Measurements from ENCODE around the gene LARP4B. TPM values are rescaled to one million over a fixed set of nuclear protein-coding genes. Genes with fewer than 3 reads are reported as not detected.

LARP4B gene
- total and polyA plus RNA-seq, 2 donors (not counting 1 experiment from before 2014, with no cell fraction given), result 35.6 to 129 TPM

- Mint-ChIP-seq H3K9me3 (ENCODE audit: insufficient read depth) (no peaks in the 10 kb centered on the region), H3K27me3 (peaks cover 8% of the 10 kb centered on the region), H3K4me1 (peaks cover 49% of the 10 kb centered on the region), H3K27ac (peak overlapping the region; percentile 94), H3K4me3 (peak overlapping the region; percentile 97)
- CTCF ChIA-PET, result interaction anchor here (1.5 kb wide), 1 partner anchor 58 kb away, joined by 4 read pairs; the partner anchor contains the start of gene GTPBP4
- WGBS (ENCODE audit: insufficient coverage), result 0% methylated on average over 11 of the region's 14 CpGs
- H4K20me1 ChIP-seq (ENCODE audit: control insufficient read depth, insufficient read depth, low read length, poor library complexity, severe bottlenecking), result peaks cover 39% of the 10 kb centered on the region
- intact Hi-C loops (cut with micrococcal nuclease), result loop anchor here (1.0 to 5.0 kb wide), 2 partner anchors 14 to 613 kb away; no protein-coding TSS in a partner anchor
- no peak for TF ChIP-seq EZH2 (IDR thresholded peaks at IDR 0.05; ENCODE audit: borderline replicate concordance, insufficient read depth, low read depth, low read length, poor library complexity, severe bottlenecking)
- TF ChIP-seq CTCF (IDR thresholded peaks at IDR 0.05), result no peak
- peak; percentile 69 for DNase-seq
- peaks cover 27 to 38% of the 10 kb centered on the region in 2 donors for H3K4me1 ChIP-seq (ENCODE audit: control insufficient read depth in 2 of 2, insufficient read depth in 2 of 2, low read length in 2 of 2)
- H2AFZ ChIP-seq (ENCODE audit: insufficient read depth, low read depth, low read length, poor library complexity, severe bottlenecking), result peak overlapping the region; percentile 18
- H3K27ac ChIP-seq (ENCODE audit: low read length in 2 of 2), result peak overlapping the region; percentile 71 to 86
- no peak for ATAC-seq (ENCODE audit: low read depth)
- H3K4me3 ChIP-seq (ENCODE audit: control extremely low read depth in 1 of 5, extremely low read depth in 1 of 5, insufficient read depth in 1 of 5, low read depth in 2 of 5, low read length in 4 of 5), result peak overlapping the region; percentile 52 to 89 (median 74)
- POLR2A ChIA-PET, result interaction anchor here (1.3 to 1.5 kb wide), 2 partner anchors 119 kb away, joined by 4 to 8 read pairs; partner anchors contain the start of gene IDI1
- no peaks in the 10 kb centered on the region for H3K9me3 ChIP-seq (ENCODE audit: control extremely low read depth in 1 of 3, control insufficient read depth in 2 of 3, insufficient read depth in 1 of 3, low read length in 2 of 3)
- peak overlapping the region; percentile 81 for H3K9ac ChIP-seq (ENCODE audit: low read length)
- peaks cover 59% of the 10 kb centered on the region for H3K79me2 ChIP-seq (ENCODE audit: control insufficient read depth, insufficient read depth, low read length)
- H3K36me3 ChIP-seq (replicated peaks in 1 of 2; ENCODE audit: control extremely low read depth in 1 of 2, control insufficient read depth in 1 of 2, extremely low read depth in 1 of 2, insufficient read depth in 2 of 2, low read length in 1 of 2), result peaks cover 0 to 3% of the 10 kb centered on the region in 2 experiments
- peak overlapping the region; percentile 91 for H3K4me2 ChIP-seq (replicated peaks; ENCODE audit: low read depth, low read length, poor library complexity, severe bottlenecking)
- H3K27me3 ChIP-seq (replicated peaks in 1 of 4; ENCODE audit: control extremely low read depth in 1 of 4, control insufficient read depth in 3 of 4, insufficient read depth in 4 of 4, low read length in 3 of 4), result no peaks in the 10 kb centered on the region
Observed at GRCh38 chr10:929960-930624, 1.4 kb downstream of the LARP4B start.

GRCh38 chr10:927131-927530 is 4.4 kb downstream of the LARP4B start:
- ATAC-seq (ENCODE audit: low read depth), result no peak
- no peak overlapping the region for H2AFZ ChIP-seq (ENCODE audit: insufficient read depth, low read depth, low read length, poor library complexity, severe bottlenecking)
- peaks cover 0 to 9% of the 10 kb centered on the region in 2 experiments for H3K36me3 ChIP-seq (replicated peaks in 1 of 2; ENCODE audit: control extremely low read depth in 1 of 2, control insufficient read depth in 1 of 2, extremely low read depth in 1 of 2, insufficient read depth in 2 of 2, low read length in 1 of 2)
- H3K9me3 ChIP-seq (ENCODE audit: control extremely low read depth in 1 of 3, control insufficient read depth in 2 of 3, insufficient read depth in 1 of 3, low read length in 2 of 3), result no peaks in the 10 kb centered on the region
- Mint-ChIP-seq H3K27me3 (no peaks in the 10 kb centered on the region), H3K27ac (no peak overlapping the region), H3K4me1 (peaks cover 57% of the 10 kb centered on the region), H3K9me3 (ENCODE audit: insufficient read depth) (no peaks in the 10 kb centered on the region), H3K4me3 (no peak overlapping the region)
- no peak for TF ChIP-seq CTCF (IDR thresholded peaks at IDR 0.05)
- TF ChIP-seq EZH2 (IDR thresholded peaks at IDR 0.05; ENCODE audit: borderline replicate concordance, insufficient read depth, low read depth, low read length, poor library complexity, severe bottlenecking), result no peak
- H3K79me2 ChIP-seq (ENCODE audit: control insufficient read depth, insufficient read depth, low read length), result peaks cover 88% of the 10 kb centered on the region
- peaks cover 32 to 38% of the 10 kb centered on the region in 2 donors for H3K4me1 ChIP-seq (ENCODE audit: control insufficient read depth in 2 of 2, insufficient read depth in 2 of 2, low read length in 2 of 2)
- no peak overlapping the region for H3K4me3 ChIP-seq (ENCODE audit: control extremely low read depth in 1 of 5, extremely low read depth in 1 of 5, insufficient read depth in 1 of 5, low read depth in 2 of 5, low read length in 4 of 5)
- ChIA-PET POLR2A (no interaction called here), CTCF (no interaction called here)
- H3K27ac ChIP-seq (ENCODE audit: low read length in 2 of 2), result peak overlapping the region in 1 of 2 donors; percentile 17
- H3K9ac ChIP-seq (ENCODE audit: low read length), result no peak overlapping the region
- H3K4me2 ChIP-seq (replicated peaks; ENCODE audit: low read depth, low read length, poor library complexity, severe bottlenecking), result no peak overlapping the region
- peaks cover 66% of the 10 kb centered on the region for H4K20me1 ChIP-seq (ENCODE audit: control insufficient read depth, insufficient read depth, low read length, poor library complexity, severe bottlenecking)
- intact Hi-C loops (cut with micrococcal nuclease), result no loop called here
- DNase-seq, result no peak
- WGBS (ENCODE audit: insufficient coverage), result no CpG with 5 or more reads among the region's 2 CpGs
- H3K27me3 ChIP-seq (replicated peaks in 1 of 4; ENCODE audit: control extremely low read depth in 1 of 4, control insufficient read depth in 3 of 4, insufficient read depth in 4 of 4, low read length in 3 of 4), result no peaks in the 10 kb centered on the region

Data from B cell (primary cell).